Astrocyte of the hippocampus (primary cell): ENCODE results near the gene GPR137.

ENCODE experiments used
- DNase-seq: peaks from one replicate; pipeline ENCODE4 v3.0.0; 2011; ENCODE audit warnings: low read depth, low spot score

Gene GPR137

GRCh38 chr11:64287676-64288352 is 2.2 kb downstream of the GPR137 start:
- DNase-seq, result no peak

- DNase-seq, result no peak
Observed at GRCh38 chr11:64288353-64288750, 2.7 kb downstream of the GPR137 start.

GRCh38 chr11:64289002-64289564 is 3.4 kb downstream of the GPR137 start:
- DNase-seq, result no peak

GRCh38 chr11:64290352-64291261 is 5.0 kb downstream of the GPR137 start:
- no peak for DNase-seq

- DNase-seq, result no peak
Observed at GRCh38 chr11:64291262-64291751, 5.7 kb downstream of the GPR137 start, which contains the start of gene KCNK4. Gene KCNK4, plus strand, starts transcription at chr11:64291302. Its CDS starts 1,717 bp downstream, at chr11:64293019.

GRCh38 chr11:64291752-64292459 is 6.3 kb downstream of the GPR137 start:
- DNase-seq, result no peak

- no peak for DNase-seq
Observed at GRCh38 chr11:64292460-64293254, 7.0 kb downstream of the GPR137 start.

GRCh38 chr11:64294774-64295173 is 9.1 kb downstream of the GPR137 start:
- peak; percentile 62 for DNase-seq

- no peak for DNase-seq
Observed at GRCh38 chr11:64295760-64296159, 10.1 kb downstream of the GPR137 start.

- DNase-seq, result no peak
Observed at GRCh38 chr11:64296236-64296635, 10.6 kb downstream of the GPR137 start.

- DNase-seq, result no peak
Observed at GRCh38 chr11:64296830-64297698, 11.4 kb downstream of the GPR137 start.

GRCh38 chr11:64297699-64298358 is 12.2 kb downstream of the GPR137 start:
- no peak for DNase-seq

GRCh38 chr11:64298966-64299846 is 13.6 kb downstream of the GPR137 start:
- peak; percentile 63 for DNase-seq

- DNase-seq, result no peak
Observed at GRCh38 chr11:64299847-64300648, 14.4 kb downstream of the GPR137 start, which contains the start of gene CATSPERZ. Gene CATSPERZ, plus strand, starts transcription at chr11:64300358. Its CDS starts 53 bp downstream, at chr11:64300411.

GRCh38 chr11:64303109-64304031 is 17.7 kb downstream of the GPR137 start:
- DNase-seq, result no peak

GRCh38 chr11:64304032-64304315 is 18.3 kb downstream of the GPR137 start:
- no peak for DNase-seq
